MM.1S (cell line): ENCODE data around the gene PTPN1.

Source experiments
- EZH2 ChIP-seq: fragments of 300-600 bp; sonication (generic); optimal IDR thresholded peaks from 2 replicates; pipeline ENCODE3; 2017; ENCODE audit warnings: low read depth, mild to moderate bottlenecking, antibody characterized with exemption, low read length, mixed read lengths
- EZH2phosphoT487 ChIP-seq: fragments of 300-600 bp; sonication (generic); IDR thresholded peaks from 2 replicates; pipeline ENCODE4 v1.6.1; 2018; ENCODE audit warnings: antibody characterized with exemption, low read length
- TF ChIP-seq, protein P1 (sequence below): fragments of 300-600 bp; sonication (generic); IDR thresholded peaks from 2 replicates; pipeline ENCODE4 v1.5.1; 2016; ENCODE audit warnings: antibody characterized with exemption, low read length, mixed read lengths

DNA sequence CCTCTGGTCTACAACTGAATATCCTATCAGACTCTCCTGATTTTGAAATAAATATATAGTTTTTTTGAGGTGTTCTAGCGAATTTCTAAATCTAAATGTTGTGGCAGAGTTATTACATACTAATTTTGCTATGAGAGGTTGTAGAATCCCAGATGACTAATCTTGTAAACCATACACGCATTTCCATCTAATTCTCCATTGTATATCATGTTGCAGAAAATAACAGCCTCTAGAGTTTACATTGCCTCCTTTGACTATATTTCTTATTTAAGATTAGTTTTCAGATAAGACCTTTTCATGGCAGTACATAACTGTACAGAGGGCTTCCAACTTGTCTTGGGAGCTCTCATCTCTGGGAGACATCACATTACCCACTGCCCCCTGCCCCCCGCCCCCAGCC lies 22.9 kb downstream of the PTPN1 start:
- TF ChIP-seq, protein P1, sequence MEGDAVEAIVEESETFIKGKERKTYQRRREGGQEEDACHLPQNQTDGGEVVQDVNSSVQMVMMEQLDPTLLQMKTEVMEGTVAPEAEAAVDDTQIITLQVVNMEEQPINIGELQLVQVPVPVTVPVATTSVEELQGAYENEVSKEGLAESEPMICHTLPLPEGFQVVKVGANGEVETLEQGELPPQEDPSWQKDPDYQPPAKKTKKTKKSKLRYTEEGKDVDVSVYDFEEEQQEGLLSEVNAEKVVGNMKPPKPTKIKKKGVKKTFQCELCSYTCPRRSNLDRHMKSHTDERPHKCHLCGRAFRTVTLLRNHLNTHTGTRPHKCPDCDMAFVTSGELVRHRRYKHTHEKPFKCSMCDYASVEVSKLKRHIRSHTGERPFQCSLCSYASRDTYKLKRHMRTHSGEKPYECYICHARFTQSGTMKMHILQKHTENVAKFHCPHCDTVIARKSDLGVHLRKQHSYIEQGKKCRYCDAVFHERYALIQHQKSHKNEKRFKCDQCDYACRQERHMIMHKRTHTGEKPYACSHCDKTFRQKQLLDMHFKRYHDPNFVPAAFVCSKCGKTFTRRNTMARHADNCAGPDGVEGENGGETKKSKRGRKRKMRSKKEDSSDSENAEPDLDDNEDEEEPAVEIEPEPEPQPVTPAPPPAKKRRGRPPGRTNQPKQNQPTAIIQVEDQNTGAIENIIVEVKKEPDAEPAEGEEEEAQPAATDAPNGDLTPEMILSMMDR: no peak
- no peak for TF ChIP-seq EZH2
- no peak for TF ChIP-seq EZH2phosphoT487
